AG10803 (cell line): Measurements from ENCODE around the gene PIGS.

Experiments used
- DNase-seq: peaks from one replicate; pipeline ENCODE4 v3.0.0; 2010; ENCODE audit warnings: low read depth
- H3K4me3 ChIP-seq: 2 replicates; pipeline ENCODE4 v1.5.1; 2011; ENCODE audit warnings: mild to moderate bottlenecking, low read length, control low read depth
- TF ChIP-seq, protein P1 (sequence below): conservative IDR thresholded peaks from 2 replicates; pipeline ENCODE4 v1.5.1; 2011; ENCODE audit warnings: mild to moderate bottlenecking, low read length, control low read depth, inconsistent platforms

The PIGS gene

DNA sequence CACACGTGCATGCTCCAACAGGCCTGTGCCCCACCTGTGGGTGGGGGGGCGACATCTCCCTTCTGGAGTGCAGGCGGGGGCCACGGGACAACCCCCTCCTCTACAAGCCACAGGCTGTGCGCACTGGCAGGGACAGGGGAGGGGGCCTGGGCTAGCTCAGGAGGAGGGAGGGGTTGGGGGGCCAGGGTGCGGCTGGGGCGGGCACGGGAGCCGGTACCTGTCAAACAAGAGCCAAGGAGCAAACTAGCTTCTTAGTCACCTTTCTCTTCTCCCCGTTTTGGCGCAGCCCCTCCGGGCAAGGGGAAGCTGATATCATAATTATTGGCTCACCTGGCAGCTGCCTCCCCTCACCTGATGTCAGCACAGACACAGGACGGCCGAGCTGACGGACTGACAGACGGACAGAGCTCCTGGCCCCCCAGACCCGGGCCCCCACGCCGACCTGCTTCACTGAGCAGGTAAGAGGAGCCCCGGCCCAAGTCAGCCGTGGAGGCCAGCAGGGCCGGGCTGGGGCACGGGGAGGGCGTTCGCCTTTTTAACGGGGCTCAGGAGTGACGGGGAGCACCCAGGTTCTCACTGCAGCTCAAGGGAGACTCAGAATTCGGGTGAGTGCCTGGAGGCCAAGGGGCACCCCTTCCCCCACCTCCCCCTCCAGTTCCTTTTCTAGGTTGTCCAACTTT lies 65.2 kb downstream of the PIGS start, which contains the start of gene FOXN1:
Gene FOXN1 (plus strand): TSS at position 363 of the 680 bp plus-strand sequence. CDS start 17,622 bp downstream, outside the sequence.
- TF ChIP-seq, protein P1, sequence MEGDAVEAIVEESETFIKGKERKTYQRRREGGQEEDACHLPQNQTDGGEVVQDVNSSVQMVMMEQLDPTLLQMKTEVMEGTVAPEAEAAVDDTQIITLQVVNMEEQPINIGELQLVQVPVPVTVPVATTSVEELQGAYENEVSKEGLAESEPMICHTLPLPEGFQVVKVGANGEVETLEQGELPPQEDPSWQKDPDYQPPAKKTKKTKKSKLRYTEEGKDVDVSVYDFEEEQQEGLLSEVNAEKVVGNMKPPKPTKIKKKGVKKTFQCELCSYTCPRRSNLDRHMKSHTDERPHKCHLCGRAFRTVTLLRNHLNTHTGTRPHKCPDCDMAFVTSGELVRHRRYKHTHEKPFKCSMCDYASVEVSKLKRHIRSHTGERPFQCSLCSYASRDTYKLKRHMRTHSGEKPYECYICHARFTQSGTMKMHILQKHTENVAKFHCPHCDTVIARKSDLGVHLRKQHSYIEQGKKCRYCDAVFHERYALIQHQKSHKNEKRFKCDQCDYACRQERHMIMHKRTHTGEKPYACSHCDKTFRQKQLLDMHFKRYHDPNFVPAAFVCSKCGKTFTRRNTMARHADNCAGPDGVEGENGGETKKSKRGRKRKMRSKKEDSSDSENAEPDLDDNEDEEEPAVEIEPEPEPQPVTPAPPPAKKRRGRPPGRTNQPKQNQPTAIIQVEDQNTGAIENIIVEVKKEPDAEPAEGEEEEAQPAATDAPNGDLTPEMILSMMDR: no peak
- DNase-seq: no peak
- no peak within 1 kb of the TSS for H3K4me3 ChIP-seq

DNA sequence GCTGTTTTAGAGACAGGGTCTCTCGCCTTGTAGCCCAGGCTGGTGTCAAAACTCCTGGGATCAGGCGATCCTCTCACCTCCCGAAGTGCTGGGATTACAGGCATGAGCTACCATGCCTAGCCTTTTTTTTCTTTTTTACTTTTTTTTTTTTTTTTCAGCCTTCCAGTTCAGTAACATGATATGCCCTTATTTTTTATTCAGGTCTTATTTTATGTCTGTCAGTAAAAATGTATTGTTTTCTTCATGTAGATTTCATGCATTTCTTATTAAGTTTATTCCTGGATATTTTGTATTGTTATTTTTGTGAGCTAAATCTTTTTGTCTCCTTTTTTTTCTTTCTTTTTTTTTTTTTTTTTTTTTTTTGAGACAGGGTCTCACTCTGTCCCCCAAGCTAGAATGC lies 67.9 kb downstream of the PIGS start:
- no peak for DNase-seq
- TF ChIP-seq, protein P1: no peak
- no peak overlapping the region for H3K4me3 ChIP-seq
